ENCODE results near the gene OGFOD2.

The OGFOD2 gene

DNA sequence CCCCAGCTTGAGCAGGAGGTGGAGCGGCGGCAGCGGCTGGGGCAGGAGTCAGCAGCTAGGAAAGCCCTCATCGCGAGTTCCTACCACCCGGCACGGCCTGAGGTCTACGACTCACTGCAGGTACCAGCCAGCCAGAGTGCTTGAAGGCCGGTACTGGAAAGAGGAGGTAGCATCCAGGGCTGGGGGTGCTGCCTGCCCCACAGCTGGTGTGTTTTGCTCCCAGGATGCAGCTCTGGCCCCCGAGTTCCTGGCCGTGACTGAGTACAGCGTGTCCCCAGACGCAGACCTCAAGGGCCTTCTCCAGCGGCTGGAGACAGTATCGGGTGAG lies 1.6 kb downstream of the OGFOD2 start:
- no peak for DNase-seq

DNA sequence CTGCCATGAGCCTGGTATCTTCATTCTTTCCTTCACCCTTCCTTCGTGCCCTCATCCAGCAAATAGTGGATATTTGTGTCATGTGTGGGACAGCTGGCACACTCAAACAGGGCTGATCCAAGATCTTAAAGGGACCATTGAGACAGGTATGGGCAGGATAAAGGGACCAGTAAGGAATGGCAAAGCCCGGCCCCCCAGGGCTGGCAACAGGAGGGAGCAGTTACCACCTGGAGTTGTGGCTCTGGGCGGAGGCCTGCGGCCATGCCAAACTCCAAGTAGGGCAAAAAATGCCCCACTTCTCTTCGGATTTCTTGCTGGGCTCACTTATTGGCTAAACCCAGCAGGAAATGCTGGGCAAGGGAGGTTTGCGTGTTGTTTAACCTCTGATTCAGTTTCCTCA lies 2.1 kb downstream of the OGFOD2 start:
- DNase-seq = no peak

DNA sequence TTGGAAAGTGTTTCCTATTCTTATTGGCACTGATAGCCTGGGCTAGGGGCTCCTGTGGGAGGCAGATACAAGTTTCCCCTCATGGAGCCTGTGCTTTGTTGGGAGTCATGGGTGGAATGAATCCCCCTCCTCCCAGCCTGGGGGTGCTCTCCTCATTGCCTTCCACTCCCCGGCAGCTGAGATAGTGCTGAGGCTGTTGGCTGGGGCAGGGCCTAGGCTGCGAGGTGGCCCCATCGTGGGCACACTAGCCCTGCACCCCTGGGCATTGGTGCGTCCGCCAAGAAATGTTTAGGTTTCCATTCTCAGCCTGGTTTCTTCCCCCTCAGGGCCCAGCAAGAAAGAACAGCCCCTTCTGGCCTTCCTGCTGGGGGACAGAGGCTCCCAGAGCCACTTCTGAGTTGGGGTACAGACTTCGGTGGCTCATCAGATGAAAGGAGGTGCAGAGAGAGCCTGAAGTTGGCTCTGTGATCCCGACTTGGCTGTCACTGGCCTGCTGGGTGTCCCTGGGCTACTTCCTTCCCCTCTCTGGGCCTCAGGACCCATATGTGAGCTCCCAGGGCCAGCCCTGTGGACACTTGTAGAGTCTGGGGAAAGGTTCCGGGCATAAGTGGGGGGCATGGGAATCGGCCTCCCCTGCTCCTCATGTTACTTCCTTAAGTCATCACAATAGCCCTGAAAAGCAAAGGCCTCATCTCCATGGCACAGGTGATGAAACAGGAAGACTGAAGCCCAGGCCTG lies 2.8 kb downstream of the OGFOD2 start:
- no peak for DNase-seq

GRCh38 chr12:122978507-122978955 lies 3.5 kb downstream of the OGFOD2 start:
- no peak for DNase-seq

- DNase-seq = no peak
Measured at GRCh38 chr12:122979001-122979907, 4.2 kb downstream of the OGFOD2 start.

DNA sequence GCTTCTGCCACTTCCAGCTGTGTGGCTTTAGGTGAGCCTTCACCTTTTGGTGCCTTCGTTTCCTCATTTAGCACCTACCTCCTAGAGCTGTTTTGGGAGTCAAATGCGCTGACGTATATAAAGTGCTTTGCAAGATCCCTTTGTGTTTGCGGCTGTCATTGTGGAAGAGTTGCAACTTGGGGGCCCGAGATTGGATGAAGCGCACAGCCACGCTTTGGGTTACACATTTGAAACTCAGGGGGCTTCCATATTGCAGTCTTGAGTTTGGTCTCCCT lies 4.8 kb downstream of the OGFOD2 start:
- no peak for DNase-seq

DNA sequence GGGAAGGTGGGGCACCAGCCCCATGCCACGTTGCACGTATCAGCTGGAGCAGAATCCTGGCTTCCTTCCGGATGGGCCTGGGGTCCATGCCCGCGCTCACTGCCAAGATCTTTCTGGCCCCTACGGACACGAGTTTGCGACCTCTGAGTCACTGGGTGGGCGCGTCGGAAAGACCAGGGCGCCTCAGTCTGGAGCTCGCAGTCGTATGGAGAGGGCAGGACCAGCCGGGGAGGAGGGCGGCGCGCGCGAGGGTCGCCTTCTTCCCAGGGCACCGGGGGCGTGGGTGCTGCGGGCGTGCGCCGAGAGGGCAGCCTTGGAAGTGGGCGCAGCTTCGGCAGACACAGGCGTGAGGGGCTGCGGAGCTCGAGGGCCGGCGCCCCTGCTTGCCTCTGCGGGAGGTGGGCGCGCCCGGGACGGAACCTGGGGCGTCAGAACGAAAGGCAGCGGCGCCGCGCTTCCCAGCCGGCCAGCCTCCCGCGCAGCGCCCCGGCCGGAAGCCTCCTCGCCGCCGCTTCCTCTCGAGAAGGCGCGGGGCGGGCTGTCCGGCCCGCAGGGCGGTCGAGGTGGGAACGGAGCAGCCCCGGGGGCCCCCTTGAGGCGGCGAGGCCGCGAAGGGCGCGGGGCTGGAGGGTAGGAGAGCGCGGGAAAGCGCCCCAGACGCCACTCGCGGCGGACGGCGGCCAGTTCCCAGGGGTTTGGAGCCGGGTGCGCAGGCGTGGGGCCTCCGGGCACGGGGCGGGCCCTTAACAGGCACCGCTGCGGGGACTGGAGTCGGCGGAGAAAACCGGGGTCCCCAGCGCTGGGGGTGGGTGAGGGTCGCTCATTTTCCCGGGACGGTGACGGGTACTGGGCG lies 5.4 kb downstream of the OGFOD2 start, which contains the start of gene ARL6IP4:
ARL6IP4 (plus strand) TSS at position 499 of the 853 bp plus-strand sequence. CDS start 459 bp downstream, outside the sequence.
- peak in 48 of 58 donors; percentile 14 to 80 (median 54) for DNase-seq

- DNase-seq = peak in 6 of 58 donors; percentile 37 to 69 (median 50)
Measured at GRCh38 chr12:122981036-122981471, 6.0 kb downstream of the OGFOD2 start.

DNA sequence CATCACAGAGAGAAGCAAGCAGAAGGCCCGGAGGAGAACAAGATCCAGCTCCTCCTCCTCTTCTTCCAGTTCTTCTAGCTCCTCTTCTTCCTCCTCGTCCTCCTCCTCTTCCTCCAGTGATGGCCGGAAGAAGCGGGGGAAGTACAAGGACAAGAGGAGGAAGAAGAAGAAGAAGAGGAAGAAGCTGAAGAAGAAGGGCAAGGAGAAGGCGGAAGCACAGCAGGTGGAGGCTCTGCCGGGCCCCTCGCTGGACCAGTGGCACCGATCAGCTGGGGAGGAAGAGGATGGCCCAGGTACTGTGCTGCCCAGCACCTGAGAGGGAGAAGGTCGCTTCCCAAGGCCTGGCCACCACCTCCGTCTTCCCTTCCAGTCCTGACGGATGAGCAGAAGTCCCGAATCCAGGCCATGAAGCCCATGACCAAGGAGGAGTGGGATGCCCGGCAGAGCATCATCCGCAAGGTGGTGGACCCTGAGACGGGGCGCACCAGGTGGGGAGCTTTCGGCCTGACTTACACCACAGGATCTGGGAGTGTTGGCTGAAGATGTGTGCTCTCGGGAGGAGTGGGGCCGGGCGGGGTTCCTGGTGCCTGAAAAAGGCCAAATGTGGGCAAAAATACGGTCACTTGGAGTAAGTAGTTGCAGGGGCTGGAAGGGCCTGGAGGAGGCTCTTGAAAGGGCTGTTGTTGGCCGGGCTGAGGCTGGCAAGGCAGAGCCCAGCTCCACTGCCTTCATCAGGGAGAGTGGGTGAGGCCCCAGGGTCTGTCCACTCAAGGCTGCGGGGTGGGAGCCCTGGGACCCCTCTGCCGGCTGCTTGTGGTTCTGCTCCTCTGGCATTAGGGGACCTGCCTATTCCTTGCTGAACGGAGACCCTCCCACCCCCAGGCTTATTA lies 6.8 kb downstream of the OGFOD2 start:
- DNase-seq = no peak

DNA sequence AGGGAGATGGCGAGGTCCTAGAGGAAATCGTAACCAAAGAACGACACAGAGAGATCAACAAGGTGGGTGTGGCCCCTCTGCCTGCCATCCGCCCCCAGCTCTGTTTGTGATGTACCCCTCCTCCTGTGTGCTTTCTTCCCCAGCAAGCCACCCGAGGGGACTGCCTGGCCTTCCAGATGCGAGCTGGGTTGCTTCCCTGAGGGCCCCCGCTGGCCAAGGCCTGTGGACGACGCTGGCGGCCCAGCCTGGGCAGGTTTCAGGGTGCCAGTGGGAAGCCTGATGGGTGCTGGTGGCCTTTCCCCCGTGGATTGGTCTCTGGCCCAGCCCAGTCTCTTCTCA lies 7.4 kb downstream of the OGFOD2 start:
- DNase-seq = no peak

- DNase-seq = peak in 5 of 58 donors; percentile 7 to 43 (median 24)
Measured at GRCh38 chr12:122982963-122983788, 8.1 kb downstream of the OGFOD2 start.

GRCh38 chr12:122983789-122984515 lies 8.9 kb downstream of the OGFOD2 start:
- peak in 1 of 58 donors; percentile 7 for DNase-seq

DNA sequence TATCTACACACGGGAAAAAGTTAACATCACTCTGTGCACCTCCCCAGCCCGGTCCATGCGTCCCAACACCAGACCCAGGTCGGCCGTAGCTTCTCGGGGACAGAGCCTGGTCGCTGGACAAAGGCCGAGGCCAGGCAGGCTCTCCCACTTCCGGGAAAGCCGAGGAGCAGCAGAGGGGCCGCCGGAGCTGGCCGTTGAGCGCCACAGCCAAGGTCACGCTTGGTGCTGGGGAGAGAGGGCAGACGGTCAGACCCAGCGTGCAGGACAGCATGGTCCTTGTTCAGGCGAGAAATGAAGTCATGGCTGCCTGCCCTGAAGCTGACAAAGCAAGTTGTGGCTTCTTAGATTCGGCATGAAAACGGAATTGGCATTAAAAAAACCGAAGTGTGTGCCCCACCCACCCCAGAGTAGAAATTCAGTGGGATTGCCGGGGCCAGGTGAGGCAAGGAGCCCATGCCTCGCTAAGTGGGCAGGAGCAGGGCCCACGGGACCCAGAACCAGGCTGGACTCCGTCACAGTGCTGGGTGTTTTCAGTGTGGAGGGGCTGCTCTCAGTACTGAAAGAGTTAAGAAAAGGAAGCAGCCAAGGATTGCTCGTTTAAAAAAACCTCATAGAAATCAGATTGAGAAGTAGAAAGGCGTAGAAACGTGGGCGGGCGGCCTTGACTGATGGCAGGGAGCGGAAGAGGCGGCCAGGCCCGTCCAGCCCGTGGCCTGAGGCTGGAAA lies 9.7 kb downstream of the OGFOD2 start:
- DNase-seq = peak in 26 of 58 donors; percentile 18 to 50 (median 33)

- DNase-seq = no peak
Measured at GRCh38 chr12:122985338-122986257, 10.6 kb downstream of the OGFOD2 start.

GRCh38 chr12:122986258-122986871 lies 11.3 kb downstream of the OGFOD2 start:
- no peak for DNase-seq

- DNase-seq = no peak
Measured at GRCh38 chr12:122987086-122987951, 12.3 kb downstream of the OGFOD2 start.
